MCF 10A (cell line): ENCODE results near the gene MMP19. TPM values are rescaled to one million over a fixed set of nuclear protein-coding genes. Genes with fewer than 3 reads are reported as not detected.
"Not testable (repeated sequence)": the region's sequence is repeated elsewhere in the genome, so short reads cannot be mapped to it uniquely, and the experiment has no call there.

ENCODE experiments used
- BruUV-seq: library from RNA; stranded (reverse); fragments of 400-500 nt; replicated peaks from 2 replicates; lab custom pipeline; 2021; lab: Mats Ljungman, UMichigan
- CTCF ChIA-PET: fragments of 300-600 bp; sonication (Branson Sonifier 250); formaldehyde crosslinking; extraction: SDS; loops from one replicate; lab custom pipeline; 2021; ENCODE audit warnings: antibody characterized with exemption, inconsistent platforms; lab: Yijun Ruan, JAX
- POLR2A ChIA-PET: fragments of 300-600, 350-650 bp; sonication (Branson Sonifier 250); formaldehyde crosslinking; extraction: SDS; loops from one replicate; lab custom pipeline; 2020; ENCODE audit warnings: antibody characterized with exemption, inconsistent platforms; lab: Yijun Ruan, JAX
- DNase-seq: peaks from one replicate; pipeline ENCODE4 v3.0.0-alpha.2; 2018; ENCODE audit not compliant: unreplicated experiment
- H3K27ac Mint-ChIP-seq: one replicate; pipeline ENCODE4 v1.8.0; 2022; ENCODE audit warnings: mild to moderate bottlenecking, low read depth, mixed read lengths; ENCODE audit not compliant: unreplicated experiment
- H3K27me3 Mint-ChIP-seq: one replicate; pipeline ENCODE4 v1.8.0; 2022; ENCODE audit warnings: mixed read lengths; ENCODE audit not compliant: insufficient read depth, unreplicated experiment
- H3K36me3 Mint-ChIP-seq: one replicate; pipeline ENCODE4 v1.8.0; 2022; ENCODE audit warnings: mild to moderate bottlenecking, moderate library complexity, mixed read lengths; ENCODE audit not compliant: insufficient read depth, unreplicated experiment
- H3K4me1 Mint-ChIP-seq: one replicate; pipeline ENCODE4 v1.8.0; 2022; ENCODE audit warnings: mixed read lengths; ENCODE audit not compliant: insufficient read depth, unreplicated experiment
- H3K4me3 Mint-ChIP-seq: one replicate; pipeline ENCODE4 v1.8.0; 2022; ENCODE audit warnings: mild to moderate bottlenecking, moderate library complexity, mixed read lengths; ENCODE audit not compliant: unreplicated experiment
- H3K9me3 Mint-ChIP-seq: one replicate; pipeline ENCODE4 v1.8.0; 2022; ENCODE audit warnings: mixed read lengths; ENCODE audit not compliant: unreplicated experiment
- intact Hi-C: fragments of 100-400 bp; cut with micrococcal nuclease; formaldehyde crosslinking; loops from 2 replicates; pipeline ENCODE4 v1.14.1; 2022
- total RNA-seq: library from RNA; stranded (reverse); gene quantifications from 2 replicates; pipeline ENCODE4 v1.2.3, GENCODE V29; 2022
- TF ChIP-seq, protein P1 (sequence below): fragments of 200-600 bp; IDR thresholded peaks from one replicate; pipeline ENCODE4 v1.8.0; 2022; ENCODE audit warnings: antibody characterized with exemption, mild to moderate bottlenecking; ENCODE audit not compliant: unreplicated experiment

Gene MMP19
- total RNA-seq, 1 experiment from 2014 or later = 3.7 TPM

DNA sequence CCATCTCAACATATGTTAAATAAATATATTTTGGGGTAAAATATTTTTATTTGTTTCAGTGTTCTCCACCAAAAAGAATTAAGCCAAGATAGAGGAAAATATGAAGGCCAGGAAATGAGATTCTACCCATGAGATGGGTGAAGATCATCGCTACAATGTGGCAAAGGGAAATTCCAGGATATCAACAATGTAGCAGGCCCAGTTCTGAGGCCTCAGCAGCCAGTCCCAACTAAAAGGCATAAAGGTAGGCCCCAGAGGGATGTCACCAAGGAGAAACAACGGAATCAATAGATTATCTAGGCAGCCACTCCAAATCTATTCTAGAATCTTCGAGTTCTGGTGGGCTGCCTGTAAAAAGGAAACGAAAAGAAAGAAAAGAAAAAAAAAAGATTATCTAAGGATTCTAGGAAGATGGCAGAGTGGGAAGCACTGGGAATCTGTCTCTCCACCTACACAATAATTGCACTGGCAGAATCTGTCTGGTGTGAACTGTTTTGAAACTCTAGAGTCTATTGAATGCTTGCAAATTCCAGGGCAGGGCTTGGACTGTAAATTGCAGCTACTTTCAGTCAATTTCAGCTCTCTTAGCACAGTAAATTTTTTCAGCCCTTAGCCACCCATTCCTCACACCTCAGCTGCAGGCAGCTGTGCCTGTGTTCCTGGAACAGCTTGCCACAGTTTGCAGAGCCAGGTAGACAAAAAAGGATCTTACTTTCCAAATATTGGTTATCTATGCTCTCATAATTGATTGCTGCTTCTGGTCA is 33.1 kb upstream of the MMP19 start:
- BruUV-seq = no TSS peak
- intact Hi-C loops = no loop called here
- ChIA-PET POLR2A (no interaction called here), CTCF (interaction anchor here (0.5 kb wide), 1 partner anchor 57 kb away, joined by 4 read pairs; no protein-coding TSS in a partner anchor)
- Mint-ChIP-seq H3K27me3 (no peaks in the 10 kb centered on the region), H3K27ac (no peak overlapping the region), H3K9me3 (peaks cover 10% of the 10 kb centered on the region), H3K36me3 (no peaks in the 10 kb centered on the region), H3K4me3 (no peak overlapping the region), H3K4me1 (peaks cover 5% of the 10 kb centered on the region)
- TF ChIP-seq, protein P1, sequence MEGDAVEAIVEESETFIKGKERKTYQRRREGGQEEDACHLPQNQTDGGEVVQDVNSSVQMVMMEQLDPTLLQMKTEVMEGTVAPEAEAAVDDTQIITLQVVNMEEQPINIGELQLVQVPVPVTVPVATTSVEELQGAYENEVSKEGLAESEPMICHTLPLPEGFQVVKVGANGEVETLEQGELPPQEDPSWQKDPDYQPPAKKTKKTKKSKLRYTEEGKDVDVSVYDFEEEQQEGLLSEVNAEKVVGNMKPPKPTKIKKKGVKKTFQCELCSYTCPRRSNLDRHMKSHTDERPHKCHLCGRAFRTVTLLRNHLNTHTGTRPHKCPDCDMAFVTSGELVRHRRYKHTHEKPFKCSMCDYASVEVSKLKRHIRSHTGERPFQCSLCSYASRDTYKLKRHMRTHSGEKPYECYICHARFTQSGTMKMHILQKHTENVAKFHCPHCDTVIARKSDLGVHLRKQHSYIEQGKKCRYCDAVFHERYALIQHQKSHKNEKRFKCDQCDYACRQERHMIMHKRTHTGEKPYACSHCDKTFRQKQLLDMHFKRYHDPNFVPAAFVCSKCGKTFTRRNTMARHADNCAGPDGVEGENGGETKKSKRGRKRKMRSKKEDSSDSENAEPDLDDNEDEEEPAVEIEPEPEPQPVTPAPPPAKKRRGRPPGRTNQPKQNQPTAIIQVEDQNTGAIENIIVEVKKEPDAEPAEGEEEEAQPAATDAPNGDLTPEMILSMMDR = no peak
- no peak for DNase-seq

DNA sequence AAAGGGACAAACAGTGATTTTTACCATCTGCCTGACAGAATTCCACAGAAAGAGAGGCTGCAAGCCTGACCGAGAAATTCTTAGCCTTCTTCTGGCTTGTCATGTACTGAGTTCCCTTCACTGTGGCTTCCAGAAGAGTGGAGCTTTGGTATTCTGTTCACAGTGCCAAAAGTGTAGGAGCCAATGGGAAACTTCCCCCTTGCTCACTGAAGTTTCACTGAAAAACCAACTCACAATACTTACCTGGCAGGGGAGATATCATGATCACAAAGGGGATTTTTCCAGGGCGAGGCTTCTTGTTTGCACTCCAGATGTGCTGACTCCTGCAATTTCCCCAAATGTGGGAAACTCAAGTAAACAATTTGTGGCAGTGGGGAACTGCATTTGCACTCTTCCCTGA is 31.7 kb upstream of the MMP19 start:
- H3K36me3 Mint-ChIP-seq = no peaks in the 10 kb centered on the region
- no peak overlapping the region for H3K27ac Mint-ChIP-seq
- no peaks in the 10 kb centered on the region for H3K27me3 Mint-ChIP-seq
- peaks cover 10% of the 10 kb centered on the region for H3K9me3 Mint-ChIP-seq
- no TSS peak for BruUV-seq
- DNase-seq = no peak
- TF ChIP-seq, protein P1 = no peak
- ChIA-PET CTCF (interaction anchor here (0.7 kb wide), 1 partner anchor 10 kb away, joined by 3 read pairs; no protein-coding TSS in a partner anchor), POLR2A (interaction anchor here (0.6 to 1.8 kb wide), 4 partner anchors 27 to 59 kb away, joined by 3 to 5 read pairs (median 4); no protein-coding TSS in a partner anchor)
- intact Hi-C loops = no loop called here
- peaks cover 5% of the 10 kb centered on the region for H3K4me1 Mint-ChIP-seq
- H3K4me3 Mint-ChIP-seq = no peak overlapping the region

DNA sequence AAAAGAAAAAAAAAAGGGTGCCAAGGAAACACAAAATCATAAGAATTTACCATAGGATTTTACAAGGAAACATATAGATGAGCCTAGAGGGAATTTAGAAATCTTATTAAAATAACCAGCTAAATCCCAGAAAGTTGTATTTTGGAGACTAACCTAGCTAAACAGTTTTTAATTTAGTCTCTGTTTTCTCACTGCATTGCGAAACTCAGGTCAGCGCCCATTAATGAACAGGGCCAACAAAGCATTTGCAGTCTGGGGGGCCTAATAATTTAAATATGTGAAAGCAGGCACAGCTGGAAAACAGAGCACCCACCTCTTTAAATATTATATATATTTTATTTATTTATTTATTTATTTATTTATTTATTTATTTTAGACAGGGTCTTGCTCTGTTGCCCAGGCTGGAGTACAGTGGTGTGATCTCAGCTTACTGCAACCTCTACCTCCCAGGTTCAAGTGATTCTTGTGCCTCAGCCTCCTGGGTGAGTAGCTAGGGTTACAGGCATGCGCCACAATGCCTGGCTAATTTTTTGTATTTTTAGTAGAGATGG is 23.8 kb upstream of the MMP19 start:
- H3K27me3 Mint-ChIP-seq, intact Hi-C loops, DNase-seq, H3K9me3 Mint-ChIP-seq, H3K4me3 Mint-ChIP-seq, H3K36me3 Mint-ChIP-seq, H3K27ac Mint-ChIP-seq, BruUV-seq, H3K4me1 Mint-ChIP-seq: not testable (repeated sequence)
- ChIA-PET CTCF (interaction anchor here (0.8 kb wide), 1 partner anchor 21 kb away, joined by 6 read pairs; no protein-coding TSS in a partner anchor), POLR2A (interaction anchor here (0.7 kb wide), 3 partner anchors 9 to 145 kb away, joined by 3 to 4 read pairs (median 4); no protein-coding TSS in a partner anchor)

DNA sequence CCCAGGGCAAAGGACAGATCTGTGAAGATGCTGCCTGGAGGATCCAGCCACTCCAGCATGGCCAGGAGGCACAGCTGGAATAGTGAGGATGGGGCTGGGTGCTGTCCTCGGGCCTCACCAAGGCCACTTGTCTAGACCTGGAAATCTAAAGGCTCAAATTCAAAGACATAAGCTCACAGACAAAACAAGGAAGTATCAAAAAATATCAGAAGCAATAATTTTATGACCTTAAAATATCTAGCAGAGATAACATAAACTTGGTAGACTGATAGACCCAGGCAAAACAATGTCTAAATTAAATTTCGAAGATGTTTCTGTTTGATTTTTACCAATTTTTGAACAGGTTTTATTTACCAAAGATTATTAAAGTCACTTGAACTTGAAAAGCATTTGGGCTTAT is 22.6 kb upstream of the MMP19 start:
- no peaks in the 10 kb centered on the region for H3K36me3 Mint-ChIP-seq

DNA sequence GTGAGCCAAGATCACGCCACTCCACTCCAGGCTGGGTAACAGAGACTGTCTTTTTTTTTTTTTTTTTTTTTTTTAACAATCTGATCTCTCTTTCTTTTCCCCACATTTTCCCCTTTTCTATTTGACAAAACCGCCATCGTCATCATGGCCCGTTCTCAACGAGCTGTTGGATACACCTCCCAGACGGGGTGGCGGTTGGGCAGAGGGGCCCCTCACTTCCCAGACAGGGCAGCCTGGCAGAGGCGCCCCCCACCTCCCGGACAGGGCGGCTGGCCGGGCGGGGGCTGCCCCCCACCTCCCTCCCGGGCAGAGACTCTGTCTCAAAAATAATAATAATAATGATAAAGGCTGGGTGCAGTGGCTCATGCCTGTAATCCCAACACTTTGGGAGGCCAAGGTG is 20.2 kb upstream of the MMP19 start:
- CTCF ChIA-PET = interaction anchor here (0.6 kb wide), 1 partner anchor 300 kb away, joined by 3 read pairs; no protein-coding TSS in a partner anchor
- H3K4me1 Mint-ChIP-seq, POLR2A ChIA-PET, intact Hi-C loops, H3K27me3 Mint-ChIP-seq, H3K36me3 Mint-ChIP-seq, H3K4me3 Mint-ChIP-seq, BruUV-seq, H3K27ac Mint-ChIP-seq, H3K9me3 Mint-ChIP-seq, DNase-seq: not testable (repeated sequence)

More for the DNA sequence above, 22.6 kb upstream of the MMP19 start:
- no TSS peak for BruUV-seq
- CTCF ChIA-PET = interaction anchor here (0.5 to 1.2 kb wide), 4 partner anchors 19 to 137 kb away, joined by 3 to 4 read pairs (median 4); no protein-coding TSS in a partner anchor
- no peak overlapping the region for H3K4me3 Mint-ChIP-seq
- DNase-seq = no peak
- no peak overlapping the region for H3K27ac Mint-ChIP-seq
- no peaks in the 10 kb centered on the region for H3K27me3 Mint-ChIP-seq
- TF ChIP-seq, protein P1 = no peak
- POLR2A ChIA-PET = interaction anchor here (0.7 to 0.9 kb wide), 2 partner anchors 15 to 247 kb away, joined by 3 read pairs; no protein-coding TSS in a partner anchor
- no peaks in the 10 kb centered on the region for H3K4me1 Mint-ChIP-seq
- intact Hi-C loops = no loop called here
- no peaks in the 10 kb centered on the region for H3K9me3 Mint-ChIP-seq
